Peyer's patch (tissue), 4 donors: ENCODE measurements around the gene S100A3. TPM values are rescaled to one million over a fixed set of nuclear protein-coding genes. Genes with fewer than 3 reads are reported as not detected.
A peak's percentile ranks its signal among the peaks of the same experiment; 100 is the strongest.
"Not testable (repeated sequence)": the region's sequence is repeated elsewhere in the genome, so short reads cannot be mapped to it uniquely, and the experiment has no call there.

ENCODE experiments used
- DNase-seq, 3 donors: peaks; one replicate each; pipeline ENCODE4 v3.0.0-alpha.2; 2017 to 2019
- H3K27ac ChIP-seq, 4 donors: fragments of 200-600 bp; sonication (generic); one replicate each; pipeline ENCODE4 v1.5.1; 2016 to 2019
- H3K27me3 ChIP-seq, 2 donors: fragments of 200-600 bp; sonication (generic); one replicate each; pipeline ENCODE4 v1.5.1; 2019
- H3K36me3 ChIP-seq, 3 donors: fragments of 200-600 bp; sonication (generic); one replicate each; pipeline ENCODE4 v1.5.1; 2016 to 2019
- H3K4me1 ChIP-seq, 4 donors: fragments of 200-600 bp; sonication (generic); one replicate each; pipeline ENCODE4 v1.5.1; 2016 to 2019
- H3K4me3 ChIP-seq, 4 donors: fragments of 200-600 bp; sonication (generic); 1 replicate in 3 of 4; 2 replicates in 1 of 4; pipeline ENCODE4 v1.5.1; 2016 to 2019; ENCODE audit warnings: mild to moderate bottlenecking in 1 of 4
- H3K9me3 ChIP-seq, 4 donors: fragments of 200-600 bp; sonication (generic); one replicate each; pipeline ENCODE4 v1.5.1; 2016 to 2019; ENCODE audit warnings: mild to moderate bottlenecking in 1 of 4
- CTCF ChIP-seq, 6 experiments: fragments of 450-650 bp in 4 of 6; fragments of 200-600 bp in 2 of 6; sonication (generic) in 1 of 6; IDR thresholded peaks; one replicate each; pipeline ENCODE4 v1.5.1; 2017 to 2019; ENCODE audit warnings: antibody characterized with exemption in 6 of 6, mild to moderate bottlenecking in 3 of 6, moderate library complexity in 1 of 6
- POLR2A ChIP-seq, 2 donors: fragments of 450-650 bp; IDR thresholded peaks; one replicate each; pipeline ENCODE4 v1.5.1; 2017; ENCODE audit warnings: antibody characterized with exemption in 2 of 2, mild to moderate bottlenecking in 2 of 2, moderate library complexity in 2 of 2
- total RNA-seq, 4 donors: library from RNA; depleted of rRNA; stranded (reverse); fragments of >200 nt; gene quantifications; one replicate each; pipeline ENCODE4 v1.1.0, GENCODE V29; 2016

The S100A3 gene
- total RNA-seq, 4 donors from 2014 or later = not detected

- DNase-seq = no peak
- H3K9me3 ChIP-seq = no peaks in the 10 kb centered on the region
- H3K27me3 ChIP-seq = no peaks in the 10 kb centered on the region
- H3K4me3 ChIP-seq = no peak overlapping the region
- no peaks in the 10 kb centered on the region for H3K36me3 ChIP-seq
- no peak overlapping the region for H3K27ac ChIP-seq
- no peak for TF ChIP-seq CTCF (IDR thresholded peaks at IDR 0.05)
- no peak for TF ChIP-seq POLR2A (IDR thresholded peaks at IDR 0.05)
- H3K4me1 ChIP-seq = peaks cover 0 to under 1% (median 0%) of the 10 kb centered on the region in 4 donors
Measured at GRCh38 chr1:153526132-153526543, 22.9 kb downstream of the S100A3 start.

- TF ChIP-seq CTCF (IDR thresholded peaks at IDR 0.05) (no peak), POLR2A (IDR thresholded peaks at IDR 0.05) (no peak)
- no peak for DNase-seq
- Histone ChIP-seq H3K27ac (no peak overlapping the region), H3K9me3 (no peaks in the 10 kb centered on the region), H3K27me3 (no peaks in the 10 kb centered on the region), H3K4me1 (peaks cover 0 to 7% (median 0%) of the 10 kb centered on the region in 4 donors), H3K4me3 (no peak overlapping the region), H3K36me3 (no peaks in the 10 kb centered on the region)
Measured at GRCh38 chr1:153525088-153525728, 23.9 kb downstream of the S100A3 start.

- not testable (repeated sequence) for H3K9me3 ChIP-seq, H3K4me1 ChIP-seq, DNase-seq, H3K27ac ChIP-seq, H3K4me3 ChIP-seq, H3K27me3 ChIP-seq, H3K36me3 ChIP-seq
Measured at GRCh38 chr1:153522353-153523048, 26.6 kb downstream of the S100A3 start.

GRCh38 chr1:153521808-153522207, 27.2 kb downstream of the S100A3 start:
- H3K27ac ChIP-seq, DNase-seq, H3K4me1 ChIP-seq, H3K4me3 ChIP-seq, H3K9me3 ChIP-seq, H3K27me3 ChIP-seq, H3K36me3 ChIP-seq: not testable (repeated sequence)

GRCh38 chr1:153520818-153521476, 28.1 kb downstream of the S100A3 start:
- peak overlapping the region in 3 of 4 donors; percentile 51 to 64 (median 58) for H3K27ac ChIP-seq
- no peak for DNase-seq
- TF ChIP-seq POLR2A (IDR thresholded peaks at IDR 0.05) (no peak), CTCF (IDR thresholded peaks at IDR 0.05) (no peak)
- no peaks in the 10 kb centered on the region for H3K9me3 ChIP-seq
- no peak overlapping the region for H3K4me3 ChIP-seq
- no peaks in the 10 kb centered on the region for H3K36me3 ChIP-seq
- peaks cover 0 to 13% (median 0%) of the 10 kb centered on the region in 4 donors for H3K4me1 ChIP-seq
- no peaks in the 10 kb centered on the region for H3K27me3 ChIP-seq

- not testable (repeated sequence) for H3K27me3 ChIP-seq, H3K9me3 ChIP-seq, H3K36me3 ChIP-seq
- Histone ChIP-seq H3K4me1 (peaks cover 0 to 19% (median 0%) of the 10 kb centered on the region in 4 donors), H3K4me3 (peak overlapping the region in 1 of 4 donors; percentile 19), H3K27ac (peak overlapping the region in 3 of 4 donors; percentile 51 to 64 (median 58))
- peak in 1 of 2 donors; percentile 20 for TF ChIP-seq POLR2A (IDR thresholded peaks at IDR 0.05)
- DNase-seq = peak in 2 of 3 donors; percentile 80 to 87
Measured at GRCh38 chr1:153520137-153520691, 28.8 kb downstream of the S100A3 start.

- H3K36me3 ChIP-seq = no peaks in the 10 kb centered on the region
- DNase-seq = no peak
- no peak overlapping the region for H3K27ac ChIP-seq
- TF ChIP-seq POLR2A (IDR thresholded peaks at IDR 0.05) = no peak
- no peaks in the 10 kb centered on the region for H3K9me3 ChIP-seq
- H3K4me3 ChIP-seq = no peak overlapping the region
- peaks cover 0 to 24% (median 0%) of the 10 kb centered on the region in 4 donors for H3K4me1 ChIP-seq
- H3K27me3 ChIP-seq = no peaks in the 10 kb centered on the region
Measured at GRCh38 chr1:153519242-153519641, 29.8 kb downstream of the S100A3 start.
